Stimulated activated CD4-positive, alpha-beta T cell treated with anti-CD3 and anti-CD28 coated beads, Interleukin-2, amount 100 ng/mL, for 48 hours (primary cell): ENCODE results near the gene YBEY.
"Not testable (repeated sequence)": the region's sequence is repeated elsewhere in the genome, so short reads cannot be mapped to it uniquely, and the experiment has no call there.

Source experiments
- DNase-seq, 2 donors: peaks; one replicate each; pipeline ENCODE4 v3.0.0-alpha.2; 2020

The YBEY gene

GRCh38 chr21:46285761-46286647, at the start of gene YBEY:
TSS of gene YBEY (plus strand) at chr21:46286342. CDS start at chr21:46286914, 572 bp downstream.
- peak; percentile 81 to 84 for DNase-seq

GRCh38 chr21:46237474-46237873, 48.7 kb upstream of the YBEY start:
- DNase-seq: no peak

GRCh38 chr21:46239817-46240325, 46.3 kb upstream of the YBEY start:
- no peak for DNase-seq

GRCh38 chr21:46241577-46241976, 44.6 kb upstream of the YBEY start:
- DNase-seq: not testable (repeated sequence)

- no peak for DNase-seq
These were observed 42.8 kb upstream of the YBEY start for GRCh38 chr21:46243325-46243724.

- no peak for DNase-seq
These were observed 42.2 kb upstream of the YBEY start for GRCh38 chr21:46243960-46244361.

- DNase-seq: no peak
These were observed 41.5 kb upstream of the YBEY start for GRCh38 chr21:46244602-46245001.

- no peak for DNase-seq
These were observed 40.8 kb upstream of the YBEY start for GRCh38 chr21:46245213-46245915.

GRCh38 chr21:46246345-46246744, 39.8 kb upstream of the YBEY start:
- no peak for DNase-seq

- no peak for DNase-seq
These were observed 38.3 kb upstream of the YBEY start for GRCh38 chr21:46247699-46248421.

- DNase-seq: no peak
These were observed 37.7 kb upstream of the YBEY start for GRCh38 chr21:46248422-46248782.

GRCh38 chr21:46248827-46249226, 37.3 kb upstream of the YBEY start:
- DNase-seq: no peak

GRCh38 chr21:46250146-46250725, 35.9 kb upstream of the YBEY start:
- DNase-seq: no peak

- DNase-seq: no peak
These were observed 33.3 kb upstream of the YBEY start for GRCh38 chr21:46252840-46253239.

GRCh38 chr21:46253610-46254124, 32.5 kb upstream of the YBEY start:
- peak in 1 of 2 donors; percentile 23 for DNase-seq

- no peak for DNase-seq
These were observed 31.8 kb upstream of the YBEY start for GRCh38 chr21:46254208-46254975.

- DNase-seq: no peak
These were observed 31.0 kb upstream of the YBEY start for GRCh38 chr21:46255166-46255565.

GRCh38 chr21:46255758-46256337, 30.3 kb upstream of the YBEY start:
- DNase-seq: no peak

- no peak for DNase-seq
These were observed 29.6 kb upstream of the YBEY start for GRCh38 chr21:46256501-46256994.

GRCh38 chr21:46264046-46264689, 22.0 kb upstream of the YBEY start:
- no peak for DNase-seq

GRCh38 chr21:46264690-46265144, 21.4 kb upstream of the YBEY start:
- DNase-seq: no peak
